HG02870 (cell line): ENCODE data around the gene HOXA2.

Experiments used
- ATAC-seq: cut with Tn5 transposase; IDR thresholded peaks from one replicate; pipeline ENCODE4 v1.9.1; 2021; ENCODE audit warnings: mild to moderate bottlenecking, moderate library complexity; ENCODE audit not compliant: unreplicated experiment

Gene HOXA2

DNA sequence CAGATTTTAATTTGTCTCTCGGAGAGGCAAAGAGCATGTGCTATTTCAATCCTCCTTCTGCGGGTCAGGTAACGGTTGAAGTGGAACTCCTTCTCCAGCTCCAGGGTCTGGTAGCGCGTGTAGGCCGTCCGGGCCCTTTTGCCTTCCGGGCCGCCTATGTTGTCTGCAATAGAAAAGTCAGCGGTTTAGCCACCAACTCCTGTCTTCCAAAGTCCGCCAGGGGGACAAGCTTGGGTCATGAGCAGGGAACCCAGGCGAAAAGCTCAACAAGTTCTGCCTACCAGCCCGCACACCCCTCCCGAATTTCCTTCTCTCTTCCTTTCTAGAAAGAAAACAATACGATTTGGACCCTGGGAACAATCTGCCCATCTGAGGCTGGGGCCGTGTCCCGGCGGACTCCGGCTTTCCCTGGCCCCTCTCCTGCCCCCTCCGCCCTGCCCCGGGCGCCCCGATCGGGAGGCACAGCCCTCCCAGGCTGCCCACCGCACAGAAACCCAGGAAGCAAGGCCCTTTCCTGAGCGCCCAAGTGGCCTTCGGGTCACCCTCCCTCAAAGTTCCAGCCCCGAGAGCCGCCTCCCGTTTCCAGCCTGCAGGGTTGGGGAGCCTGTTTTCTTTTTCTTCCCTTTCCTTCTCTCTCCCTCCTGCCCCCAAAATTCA is 39.6 kb upstream of the HOXA2 start:
- ATAC-seq, result no peak

DNA sequence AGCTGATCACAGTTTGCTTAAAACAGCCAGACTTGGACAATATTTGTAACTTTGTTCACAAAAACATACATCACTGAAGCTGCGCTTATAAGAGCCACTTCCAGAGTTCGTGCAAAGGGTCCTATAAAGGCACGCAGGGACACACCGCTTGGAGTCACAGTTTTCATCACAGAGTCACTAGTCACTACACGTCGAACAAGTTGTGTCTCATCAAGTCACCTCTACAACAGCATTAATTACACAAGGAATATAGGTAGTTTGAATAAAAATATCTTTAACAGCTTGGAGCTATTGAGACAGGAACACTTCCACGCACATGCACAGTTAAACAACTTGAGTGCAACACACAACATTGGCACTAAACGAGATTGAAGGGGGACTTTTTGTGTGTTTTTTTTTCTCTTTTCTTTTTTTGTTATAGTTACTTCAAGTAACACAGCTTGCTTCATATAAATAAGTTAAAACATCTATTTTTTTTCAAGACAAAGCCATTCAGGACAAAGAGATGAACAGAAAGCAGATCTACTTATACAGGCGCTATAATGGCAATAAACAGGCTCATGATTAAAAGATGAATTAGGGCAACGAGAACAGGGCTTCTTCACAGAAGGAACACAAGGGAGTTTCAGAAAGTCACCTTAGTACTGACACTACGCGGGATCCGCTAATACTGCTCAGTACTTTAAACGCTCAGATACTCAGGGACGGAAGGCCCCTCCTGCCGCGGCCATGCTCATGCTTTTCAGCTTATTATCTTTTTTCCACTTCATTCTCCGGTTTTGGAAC is 38.8 kb upstream of the HOXA2 start:
- ATAC-seq, result no peak

DNA sequence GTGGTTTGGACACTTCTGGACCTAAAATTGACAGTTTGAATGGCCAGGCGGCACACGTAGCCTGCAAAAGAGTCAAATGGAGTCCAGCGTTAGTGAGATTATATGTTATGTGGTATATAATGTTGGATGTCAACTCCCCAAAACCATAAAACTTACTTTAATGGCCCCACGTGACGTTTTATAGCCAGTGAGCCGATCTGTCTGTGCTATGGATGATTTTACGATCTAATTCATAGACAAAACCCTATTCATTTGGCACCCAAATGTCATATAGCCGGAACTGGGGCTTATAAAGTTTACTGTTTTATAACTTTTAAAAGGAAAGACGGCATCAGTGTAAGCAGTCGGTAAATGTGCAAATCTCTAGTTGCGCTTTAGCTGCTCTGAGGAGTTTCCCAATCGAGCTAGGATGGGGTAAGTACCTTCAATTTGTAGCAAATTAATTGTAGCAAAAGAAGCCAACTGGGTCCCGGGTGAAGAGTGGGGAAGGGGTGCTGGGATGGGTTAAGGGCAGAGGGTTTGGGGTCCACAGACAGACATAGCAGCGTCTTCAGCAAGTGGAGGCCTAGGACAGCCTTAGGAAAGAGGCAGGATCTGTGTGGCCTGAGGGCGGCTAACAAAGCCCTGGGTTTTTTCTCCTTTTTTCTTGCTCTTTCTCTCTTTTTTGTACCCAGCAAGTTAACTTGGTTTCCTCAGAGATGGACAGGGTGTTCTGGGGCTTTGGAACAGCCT is 37.8 kb upstream of the HOXA2 start:
- no peak for ATAC-seq

DNA sequence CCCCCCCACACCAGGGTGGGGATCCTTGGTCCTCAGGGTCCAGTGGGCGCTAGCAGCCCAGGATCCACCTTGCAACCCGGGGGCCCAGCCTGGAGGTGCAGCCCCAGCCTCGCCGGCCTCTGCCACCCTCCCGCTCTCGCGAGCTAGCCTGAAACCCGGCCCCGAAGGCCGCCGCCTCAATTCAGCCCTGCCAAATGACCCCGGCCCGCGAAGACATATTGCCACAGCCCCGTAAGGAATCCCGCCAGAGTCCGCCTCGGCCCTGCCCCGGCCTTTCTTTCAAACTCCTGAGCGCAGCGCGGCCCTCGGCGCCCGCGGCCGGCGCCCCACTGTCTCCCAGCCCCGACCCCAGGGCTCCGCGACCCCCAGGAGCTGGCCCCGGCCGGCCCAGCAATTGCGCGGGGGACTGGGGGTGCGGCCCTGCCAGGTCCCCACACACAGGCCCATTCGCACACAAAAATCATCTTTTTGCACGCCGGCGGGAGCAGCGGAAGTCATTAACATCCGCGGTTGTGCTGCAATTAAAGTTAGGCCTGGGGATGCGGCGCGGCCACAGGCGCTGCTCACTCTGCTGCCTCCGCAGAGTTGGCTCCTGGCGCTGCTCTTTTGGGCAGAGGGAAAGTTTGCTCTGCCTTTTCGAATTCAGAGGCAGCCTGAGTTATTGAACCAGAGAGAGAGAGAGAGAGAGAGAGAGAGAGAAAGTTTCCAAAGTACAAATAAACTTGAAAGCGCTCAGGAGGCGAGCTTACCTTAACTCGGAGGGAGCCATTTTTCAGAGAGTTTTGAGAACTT is 37.0 kb upstream of the HOXA2 start:
- no peak for ATAC-seq

DNA sequence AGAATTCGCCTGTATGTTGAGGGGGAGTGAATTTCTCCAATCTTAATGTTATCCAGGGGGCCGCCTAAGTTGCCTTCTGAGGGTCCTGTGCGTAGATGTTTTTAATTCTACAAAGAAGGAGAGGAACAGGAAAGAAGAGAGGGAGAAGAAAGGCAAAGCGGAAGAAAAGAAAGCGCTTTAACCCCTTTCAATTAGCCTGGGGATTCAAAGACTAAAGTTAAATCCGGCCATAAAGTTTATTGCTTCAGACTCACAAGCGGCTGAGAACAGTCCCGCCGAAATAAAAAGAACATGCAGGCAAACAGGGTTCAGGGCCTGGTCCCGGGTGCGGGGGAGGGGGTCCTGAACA is 36.5 kb upstream of the HOXA2 start:
- no peak for ATAC-seq

DNA sequence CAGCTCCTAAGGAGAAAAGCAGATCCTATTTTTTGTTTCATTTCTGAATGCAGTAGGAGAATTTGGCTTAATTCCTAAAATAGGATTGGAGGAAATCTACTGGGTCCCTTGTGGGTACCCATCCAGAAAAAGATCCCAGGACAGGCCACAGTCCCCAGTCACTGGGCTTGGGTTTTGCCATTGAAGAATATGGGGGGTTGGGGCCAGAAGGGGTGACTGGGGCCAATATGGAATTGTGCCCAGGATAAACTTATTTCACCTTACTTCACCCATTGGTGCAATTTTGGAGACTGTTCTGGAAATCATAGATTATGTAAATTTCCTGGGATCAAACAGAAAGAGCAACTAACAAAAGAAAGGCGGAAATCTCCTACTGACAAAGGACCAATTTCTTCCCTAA is 36.0 kb upstream of the HOXA2 start:
- ATAC-seq, result no peak

DNA sequence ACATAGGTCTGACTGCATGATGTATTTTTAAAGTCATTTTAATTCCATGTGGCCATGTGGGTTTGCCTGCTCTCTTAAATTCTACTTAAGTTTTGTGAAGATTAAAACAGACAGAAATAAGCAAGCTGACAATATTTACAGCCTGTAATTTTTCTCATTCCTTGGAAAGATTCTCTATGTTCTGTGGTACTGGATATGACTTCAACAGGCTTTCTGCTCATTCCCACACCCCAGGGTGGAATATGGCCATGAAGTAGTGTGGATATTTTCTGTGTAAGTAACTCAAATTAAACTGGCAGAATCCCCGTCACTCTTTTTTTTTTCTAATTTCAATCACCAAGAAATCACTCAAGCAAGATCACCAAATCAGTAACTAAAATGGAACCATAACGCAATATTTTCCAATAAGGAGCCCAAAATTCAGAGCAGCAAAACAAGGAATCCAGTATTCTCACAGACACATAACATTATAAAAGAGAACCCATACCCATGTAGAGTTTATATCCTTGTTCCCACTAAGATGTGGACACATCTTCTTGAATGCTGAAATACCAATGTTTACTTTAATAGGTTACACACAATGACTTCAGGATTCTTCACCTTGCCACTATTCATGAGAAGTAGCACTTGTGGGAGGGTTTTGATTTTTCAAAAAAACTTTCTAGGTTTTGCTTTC is 35.3 kb upstream of the HOXA2 start:
- no peak for ATAC-seq

DNA sequence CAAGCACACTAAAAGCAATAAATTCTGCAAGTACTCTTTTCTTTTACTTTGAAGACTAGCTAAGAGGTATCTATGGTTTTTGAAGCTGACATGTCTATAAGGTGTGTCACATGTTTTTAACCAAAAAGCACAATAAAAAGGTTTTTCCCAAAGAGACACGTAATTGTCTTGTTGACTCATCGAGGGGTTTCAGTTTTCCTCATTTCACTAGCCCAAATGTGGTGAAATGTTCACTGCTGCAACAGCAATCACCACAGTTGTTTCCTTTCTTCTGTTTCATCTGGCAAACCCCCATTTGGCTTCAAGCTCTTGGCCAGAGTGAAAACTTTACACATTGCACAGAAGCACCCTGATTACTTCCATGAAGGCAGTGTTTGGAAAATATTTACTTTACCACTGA is 31.9 kb upstream of the HOXA2 start:
- ATAC-seq, result no peak

DNA sequence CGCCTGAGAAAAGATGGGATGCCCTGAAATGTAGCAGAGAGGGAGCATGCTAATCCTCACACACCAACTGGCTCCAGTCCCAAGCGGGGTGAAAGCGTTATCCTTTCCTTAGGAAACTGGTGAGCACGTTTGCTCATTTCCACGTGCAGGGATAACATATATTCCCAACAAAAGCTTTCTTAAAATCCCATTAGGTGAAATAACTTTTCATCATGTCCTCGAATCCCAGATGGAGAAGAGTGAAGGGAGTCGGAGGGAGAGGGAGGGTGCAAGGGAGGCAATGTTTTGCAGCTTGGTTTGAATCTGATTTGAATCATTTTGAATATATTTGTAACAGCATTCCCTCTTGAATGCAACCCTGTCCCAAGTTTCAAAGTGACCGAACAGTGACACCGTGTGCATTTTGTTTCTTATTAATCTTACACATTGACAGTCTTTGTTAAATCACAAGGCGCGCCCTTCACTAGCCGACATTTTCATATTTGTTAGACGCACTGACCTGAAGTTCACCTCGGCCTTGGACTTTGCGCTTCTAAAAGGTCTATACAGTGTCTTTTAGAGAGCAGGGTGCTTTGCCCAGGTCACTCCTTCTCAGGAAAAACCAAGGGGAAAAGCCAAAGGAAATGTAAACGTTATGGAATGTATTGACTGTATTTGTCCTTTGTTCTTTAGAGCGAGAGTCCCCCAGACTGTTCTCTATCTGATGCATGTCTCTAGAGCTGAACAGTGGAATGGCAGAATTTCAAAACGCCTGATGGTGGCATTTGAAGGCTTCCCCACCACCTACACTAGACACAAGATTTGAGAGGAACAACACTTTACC is 31.1 kb upstream of the HOXA2 start:
- no peak for ATAC-seq

DNA sequence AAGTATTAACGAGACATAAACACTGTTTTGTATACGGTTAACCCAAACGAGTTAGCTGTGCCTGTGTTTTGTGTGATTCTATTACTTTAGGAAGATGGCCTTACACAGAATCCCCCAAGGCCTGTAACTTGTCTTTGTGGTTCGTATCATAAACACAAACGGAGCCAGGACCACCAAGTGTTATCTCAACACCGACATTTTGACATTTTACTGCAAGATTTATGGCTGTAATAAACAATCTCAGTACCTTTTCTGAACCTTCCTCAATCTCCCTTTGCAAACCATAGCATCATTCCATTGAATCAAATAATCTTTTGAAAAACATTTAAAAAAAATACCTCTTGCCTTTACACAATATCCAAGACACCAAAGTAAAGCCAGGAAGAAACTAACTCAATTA is 30.5 kb upstream of the HOXA2 start:
- no peak for ATAC-seq

DNA sequence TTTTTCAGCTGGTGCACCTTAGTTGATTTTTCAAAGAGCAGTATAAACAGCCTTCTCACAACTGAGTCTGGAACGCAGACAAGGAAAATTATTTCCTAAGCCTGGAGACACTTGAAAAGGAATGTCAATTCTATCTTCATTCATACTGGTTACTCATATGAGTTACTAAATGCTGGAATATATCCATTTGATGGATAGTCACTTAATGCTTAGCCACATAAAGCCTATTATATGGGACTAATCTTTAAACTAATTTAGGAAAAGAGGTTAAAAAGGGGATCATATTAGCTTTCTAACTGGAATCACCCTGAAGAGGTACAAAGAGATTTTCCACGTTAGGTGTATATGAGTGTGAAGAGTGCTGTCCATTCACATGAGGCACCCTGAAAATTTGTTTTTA is 29.7 kb upstream of the HOXA2 start:
- no peak for ATAC-seq

DNA sequence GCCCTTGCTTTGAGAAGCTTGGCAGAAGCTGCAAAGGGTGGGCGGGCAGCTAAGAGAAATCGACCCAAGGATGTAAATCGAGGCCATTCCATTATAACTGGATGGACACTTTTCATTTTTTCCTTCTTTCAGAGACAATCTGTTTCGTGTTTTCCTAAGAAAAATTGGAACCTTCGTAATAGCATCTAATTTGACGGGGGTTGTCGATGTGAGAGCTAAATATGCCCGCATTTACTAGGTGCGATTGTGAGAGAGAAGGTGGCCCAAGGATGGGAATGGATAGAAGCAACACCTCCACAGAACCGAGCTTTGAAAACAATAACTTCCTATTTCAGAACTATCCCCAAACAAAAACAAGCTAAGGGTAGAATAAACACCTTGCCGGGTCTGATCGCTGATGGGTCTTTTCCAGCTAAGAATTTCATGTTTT is 28.9 kb upstream of the HOXA2 start:
- no peak for ATAC-seq

DNA sequence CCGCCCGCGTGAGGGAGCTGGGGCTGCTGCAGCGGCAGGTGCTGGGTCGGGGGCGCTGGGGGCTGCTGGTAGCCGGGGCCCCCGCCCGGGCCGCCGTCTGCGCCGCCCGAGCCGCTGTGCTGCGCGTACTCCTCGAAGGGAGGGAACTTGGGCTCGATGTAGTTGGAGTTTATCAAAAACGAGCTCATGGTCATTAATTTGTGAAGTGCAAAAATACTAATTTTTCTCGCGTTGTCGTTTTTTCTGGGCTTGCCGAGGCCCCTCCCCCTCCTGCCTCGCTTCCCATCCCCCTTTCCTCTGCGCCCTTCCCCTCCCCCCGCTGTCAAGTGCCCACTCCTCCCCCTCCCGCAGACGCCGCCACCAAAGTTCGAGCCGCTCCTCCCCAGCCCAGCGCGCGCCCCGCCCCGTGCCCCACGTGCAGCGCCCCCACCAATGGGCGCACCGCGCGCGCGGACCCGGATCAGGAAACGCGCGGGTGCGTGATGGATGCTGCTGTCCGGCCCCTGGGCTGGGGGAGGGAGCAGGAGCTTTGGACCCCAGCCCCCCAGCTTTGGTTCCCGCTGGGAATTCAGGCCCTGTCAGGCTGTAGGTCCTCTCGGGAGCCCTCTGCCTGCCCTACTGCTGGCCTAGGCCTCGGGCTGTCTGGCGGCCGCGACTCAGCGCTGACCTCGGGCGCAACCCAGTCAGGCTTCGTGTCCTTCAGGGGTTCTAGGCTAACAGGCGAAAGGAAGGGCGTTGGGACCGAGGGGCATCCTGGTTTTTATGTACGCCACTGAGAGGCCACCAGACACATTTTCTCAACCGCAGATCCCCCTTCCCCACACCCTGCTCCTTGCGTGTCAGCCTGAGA is 28.3 kb upstream of the HOXA2 start, which contains the start of gene HOXA4:
Gene HOXA4 (minus strand): TSS at position 218 of the 850 bp plus-strand sequence. CDS start 24 bp downstream, at position 194.
- no peak for ATAC-seq

DNA sequence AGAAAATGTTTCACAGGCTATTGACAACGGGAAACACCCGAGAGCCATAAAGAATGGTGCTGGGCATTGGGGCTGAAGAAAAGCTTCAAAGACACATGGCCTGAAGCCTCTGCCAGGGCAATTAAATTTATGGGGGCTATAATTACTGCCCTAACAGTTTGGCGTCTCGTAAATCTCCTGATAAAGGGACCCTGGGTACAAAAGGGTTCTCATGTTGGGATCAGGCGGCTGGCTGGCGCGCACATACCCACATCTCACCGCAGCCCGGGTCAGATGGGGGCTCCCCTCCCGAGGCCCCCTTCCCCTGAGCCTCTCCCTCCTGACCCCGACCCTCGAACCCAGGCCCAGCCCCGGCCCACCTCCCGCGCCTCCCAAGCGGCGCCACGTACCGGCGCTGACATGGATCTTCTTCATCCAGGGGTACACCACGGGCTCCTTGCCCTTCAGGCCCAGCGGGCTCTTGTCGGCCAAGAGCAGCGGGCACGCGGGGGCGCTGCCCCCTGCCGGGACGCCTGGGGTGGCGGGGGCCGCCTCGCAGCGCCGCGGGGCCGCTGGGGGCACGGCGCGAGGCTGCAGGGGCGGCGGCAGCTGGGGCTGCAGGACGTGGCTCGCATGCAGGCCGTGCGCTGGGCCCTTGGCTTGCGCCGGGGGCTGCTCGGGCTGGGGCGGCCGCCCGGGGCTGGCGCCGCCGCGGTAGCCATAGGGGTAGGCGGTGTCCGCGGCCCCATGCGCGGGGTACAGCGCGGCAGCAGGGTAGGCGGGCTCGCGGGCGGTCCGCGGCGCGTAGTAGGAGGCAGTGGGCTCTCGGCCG is 27.5 kb upstream of the HOXA2 start:
- no peak for ATAC-seq

DNA sequence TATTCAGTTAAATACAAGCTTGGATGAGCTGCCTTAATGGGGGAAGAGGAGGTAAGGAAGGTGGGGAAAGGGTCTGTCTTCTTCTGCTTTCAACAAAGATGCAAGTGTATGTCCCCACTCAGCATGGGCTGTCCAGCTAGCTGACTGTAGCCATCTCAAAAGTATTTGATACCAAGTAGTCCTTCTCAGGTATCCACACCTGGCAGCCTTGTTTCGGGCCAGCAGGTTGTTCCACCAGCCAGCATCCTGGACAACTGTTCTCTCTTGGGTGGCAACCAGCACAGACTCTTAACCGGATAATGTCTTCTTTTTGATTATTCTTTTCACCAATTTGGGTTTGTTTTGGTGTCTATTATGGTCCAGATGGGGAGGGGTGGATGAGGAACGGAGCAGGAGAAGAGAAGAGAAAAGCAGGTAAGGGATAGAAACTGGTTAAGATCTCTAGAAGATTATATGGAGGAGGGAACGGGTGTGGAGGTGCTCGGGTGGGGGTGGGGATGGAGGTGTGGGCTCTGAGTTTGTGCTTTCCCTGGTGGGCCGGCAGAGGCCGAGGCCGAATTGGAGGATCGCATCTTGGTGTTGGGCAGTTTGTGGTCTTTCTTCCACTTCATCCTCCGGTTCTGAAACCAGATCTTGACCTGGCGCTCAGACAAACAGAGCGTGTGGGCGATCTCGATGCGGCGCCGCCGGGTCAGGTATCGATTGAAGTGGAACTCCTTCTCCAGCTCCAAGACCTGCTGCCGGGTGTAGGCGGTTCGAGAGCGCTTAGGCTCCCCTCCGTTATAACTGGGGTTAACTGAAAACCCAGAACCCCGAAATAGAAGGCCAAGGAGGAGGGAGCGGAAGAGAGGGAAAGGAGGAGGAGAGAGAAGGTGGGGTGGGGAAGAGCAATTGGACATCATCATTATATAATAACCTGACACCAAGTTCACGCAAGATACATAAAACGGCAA is 26.6 kb upstream of the HOXA2 start:
- ATAC-seq, result no peak

DNA sequence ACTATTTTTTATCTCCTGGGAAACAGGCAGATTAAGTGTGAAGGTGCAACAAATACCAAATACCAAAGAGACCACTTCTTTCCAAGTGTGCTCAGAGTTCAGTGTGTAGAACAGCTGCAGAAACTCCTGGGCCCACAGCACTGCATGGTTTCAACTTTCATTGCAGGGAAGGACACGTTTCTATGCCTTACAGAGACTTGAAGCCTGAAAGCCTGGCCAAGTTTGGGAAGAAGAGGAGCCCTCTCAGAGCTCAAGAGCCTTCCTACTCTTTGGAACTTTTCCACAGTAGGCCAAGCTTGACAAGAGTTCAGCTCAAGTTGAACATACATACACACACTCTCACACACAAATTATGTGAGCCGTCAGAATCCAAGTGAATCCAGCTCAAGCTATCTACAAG is 25.6 kb upstream of the HOXA2 start:
- no peak for ATAC-seq
